Keratinocyte (primary cell): ENCODE data around the gene DTYMK. TPM values are rescaled to one million over a fixed set of nuclear protein-coding genes. Genes with fewer than 3 reads are reported as not detected.
"Not testable (repeated sequence)": the region's sequence is repeated elsewhere in the genome, so short reads cannot be mapped to it uniquely, and the experiment has no call there.

Source experiments
- DNase-seq: peaks from one replicate; pipeline ENCODE4 v3.0.0-alpha.2; 2011; ENCODE audit warnings: low read depth, missing footprints, low spot score
- FAIRE-seq: peaks from 2 replicates; lab custom pipeline; 2011; peaks lifted over from hg19 to GRCh38; lab: Jason Lieb, UNC
- H2AFZ ChIP-seq: 2 replicates; pipeline ENCODE4 v1.6.0; 2012; ENCODE audit warnings: low read length, control low read depth, inconsistent platforms; ENCODE audit not compliant: control insufficient read depth
- H3K27ac ChIP-seq: 2 replicates; pipeline ENCODE4 v1.5.1; 2011; ENCODE audit warnings: low read length; ENCODE audit not compliant: control insufficient read depth, insufficient read depth
- H3K27me3 ChIP-seq: 3 replicates; pipeline ENCODE4 v1.6.0; 2011; ENCODE audit warnings: low read length; ENCODE audit not compliant: control insufficient read depth, insufficient read depth; ENCODE audit errors: extremely low read depth
- H3K36me3 ChIP-seq, 2 experiments: 2 replicates in 1 of 2; 3 replicates in 1 of 2; pipeline ENCODE4 v1.5.1; 2011; ENCODE audit warnings: low read length in 2 of 2, mild to moderate bottlenecking in 1 of 2; ENCODE audit not compliant: control insufficient read depth in 2 of 2, insufficient read depth in 2 of 2; ENCODE audit errors: extremely low read depth in 1 of 2
- H3K4me1 ChIP-seq: 3 replicates; pipeline ENCODE4 v1.5.1; 2011; ENCODE audit warnings: low read length; ENCODE audit not compliant: control insufficient read depth, insufficient read depth; ENCODE audit errors: extremely low read depth
- H3K4me2 ChIP-seq: 3 replicates; pipeline ENCODE4 v1.6.0; 2011; ENCODE audit warnings: low read depth, low read length; ENCODE audit not compliant: control insufficient read depth, insufficient read depth; ENCODE audit errors: extremely low read depth
- H3K4me3 ChIP-seq, 3 experiments: fragments of 200-600 bp in 1 of 3; sonication (generic) in 1 of 3; 2 replicates in 2 of 3; 3 replicates in 1 of 3; pipeline ENCODE4 v1.5.1; 2011 to 2016; ENCODE audit warnings: low read length in 3 of 3, mild to moderate bottlenecking in 3 of 3, control low read depth in 2 of 3, inconsistent platforms in 1 of 3, low read depth in 1 of 3, mixed read lengths in 1 of 3, mixed run types in 1 of 3, moderate library complexity in 1 of 3; ENCODE audit not compliant: control insufficient read depth in 2 of 3, insufficient read depth in 2 of 3; ENCODE audit errors: extremely low read depth in 1 of 3
- H3K79me2 ChIP-seq: 2 replicates; pipeline ENCODE4 v1.6.0; 2012; ENCODE audit warnings: low read length; ENCODE audit not compliant: control insufficient read depth, insufficient read depth
- H3K9ac ChIP-seq: 3 replicates; pipeline ENCODE4 v1.6.0; 2011; ENCODE audit warnings: low read length; ENCODE audit not compliant: control insufficient read depth, insufficient read depth; ENCODE audit errors: extremely low read depth
- H3K9me1 ChIP-seq: 3 replicates; pipeline ENCODE4 v1.6.0; 2011; ENCODE audit warnings: low read length; ENCODE audit not compliant: control insufficient read depth, insufficient read depth; ENCODE audit errors: extremely low read depth
- H3K9me3 ChIP-seq: 2 replicates; pipeline ENCODE4 v1.5.1; 2012; ENCODE audit warnings: low read depth, low read length; ENCODE audit not compliant: control insufficient read depth
- H4K20me1 ChIP-seq: 3 replicates; pipeline ENCODE4 v1.6.0; 2011; ENCODE audit warnings: low read length; ENCODE audit not compliant: control insufficient read depth, insufficient read depth; ENCODE audit errors: extremely low read depth
- EZH2 ChIP-seq: IDR thresholded peaks from one replicate; pipeline ENCODE4 v1.6.1; 2012; ENCODE audit warnings: inconsistent platforms, mild to moderate bottlenecking, low read length, moderate library complexity
- dilution Hi-C: fragments of 300-500 bp; cut with MboI; formaldehyde crosslinking; loops from one replicate; pipeline ENCODE4 v1.7.0; 2020; ENCODE audit warnings: low sequenced_read_pairs; ENCODE audit not compliant: extremely low pct_ligation_motif_present
- polyA plus RNA-seq, 5 experiments: library from polyadenylated mRNA; depleted of rRNA in 3 of 5; stranded (reverse) in 3 of 5; stranded (forward) in 1 of 5; unstranded in 1 of 5; fragments of >200 nt; gene quantifications; 1 replicate in 1 of 5; 2 replicates in 3 of 5; 3 replicates in 1 of 5; pipeline versions ENCODE4 v1.2.1 to v1.2.3, GENCODE V29; 2011 to 2012; ENCODE audit warnings: missing spikeins in 2 of 5, low read depth in 1 of 5, low replicate concordance in 1 of 5
- TF ChIP-seq, protein P1 (sequence below), 3 experiments: IDR thresholded peaks in 1 of 3; conservative IDR thresholded peaks in 1 of 3; optimal IDR thresholded peaks in 1 of 3; 2 replicates in 2 of 3; 3 replicates in 1 of 3; pipeline versions ENCODE3 to v1.5.1; 2011; ENCODE audit warnings: low read length in 3 of 3, mild to moderate bottlenecking in 3 of 3, moderate library complexity in 2 of 3, control low read depth in 1 of 3, inconsistent platforms in 1 of 3; ENCODE audit not compliant: insufficient read depth in 2 of 3; ENCODE audit errors: extremely low read depth in 1 of 3

The DTYMK gene
- polyA plus RNA-seq, 1 donor (not counting 4 experiments of a cell fraction or from before 2014, with no cell fraction given) = 31.6 TPM

DNA sequence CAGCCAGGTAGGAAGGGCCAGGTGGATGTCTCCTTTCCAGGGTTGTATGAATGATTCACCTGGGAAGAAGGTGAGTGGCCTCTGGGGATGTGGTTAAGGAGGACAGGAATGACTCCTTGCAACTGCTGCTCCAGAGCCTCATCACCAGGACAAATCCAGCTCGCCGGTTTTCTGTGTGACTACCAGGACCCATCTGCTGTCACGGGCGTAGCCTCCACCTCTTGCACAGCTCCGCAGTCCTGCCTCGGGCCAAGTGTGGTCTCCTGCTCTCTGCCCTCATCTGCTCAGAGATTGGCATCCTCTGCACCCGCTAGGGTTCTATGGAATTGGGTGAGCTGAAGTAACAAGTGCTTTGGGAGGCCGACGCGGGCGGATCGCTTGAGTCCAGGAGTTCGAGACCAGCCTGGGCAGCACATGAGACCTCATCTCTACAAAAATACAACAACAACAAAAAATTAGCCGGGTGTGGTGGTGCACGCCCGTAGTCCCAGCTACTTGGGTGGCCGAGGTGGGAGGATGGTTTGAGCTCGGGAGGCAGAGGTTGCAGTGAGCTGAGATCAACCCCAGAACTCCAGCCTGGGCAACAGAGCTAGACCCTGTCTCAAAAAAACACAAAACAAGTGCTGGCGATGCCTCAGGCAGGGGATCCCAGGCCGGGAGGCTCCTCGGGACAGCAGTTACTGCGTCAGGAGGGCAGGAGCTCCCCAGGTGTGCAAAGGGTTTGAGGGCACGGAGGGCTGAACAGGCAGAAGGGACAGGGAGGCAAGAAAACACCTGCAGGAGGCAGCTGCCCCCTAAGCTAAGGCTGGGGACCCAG lies 47.0 kb upstream of the DTYMK start:
- TF ChIP-seq, protein P1, sequence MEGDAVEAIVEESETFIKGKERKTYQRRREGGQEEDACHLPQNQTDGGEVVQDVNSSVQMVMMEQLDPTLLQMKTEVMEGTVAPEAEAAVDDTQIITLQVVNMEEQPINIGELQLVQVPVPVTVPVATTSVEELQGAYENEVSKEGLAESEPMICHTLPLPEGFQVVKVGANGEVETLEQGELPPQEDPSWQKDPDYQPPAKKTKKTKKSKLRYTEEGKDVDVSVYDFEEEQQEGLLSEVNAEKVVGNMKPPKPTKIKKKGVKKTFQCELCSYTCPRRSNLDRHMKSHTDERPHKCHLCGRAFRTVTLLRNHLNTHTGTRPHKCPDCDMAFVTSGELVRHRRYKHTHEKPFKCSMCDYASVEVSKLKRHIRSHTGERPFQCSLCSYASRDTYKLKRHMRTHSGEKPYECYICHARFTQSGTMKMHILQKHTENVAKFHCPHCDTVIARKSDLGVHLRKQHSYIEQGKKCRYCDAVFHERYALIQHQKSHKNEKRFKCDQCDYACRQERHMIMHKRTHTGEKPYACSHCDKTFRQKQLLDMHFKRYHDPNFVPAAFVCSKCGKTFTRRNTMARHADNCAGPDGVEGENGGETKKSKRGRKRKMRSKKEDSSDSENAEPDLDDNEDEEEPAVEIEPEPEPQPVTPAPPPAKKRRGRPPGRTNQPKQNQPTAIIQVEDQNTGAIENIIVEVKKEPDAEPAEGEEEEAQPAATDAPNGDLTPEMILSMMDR (optimal IDR thresholded peaks at IDR 0.05 in 1 of 3, IDR thresholded peaks at IDR 0.05 in 1 of 3, conservative IDR thresholded peaks at IDR 0.05 in 1 of 3; ENCODE audit: extremely low read depth in 1 of 3, insufficient read depth in 2 of 3, low read length in 3 of 3) = no peak
- TF ChIP-seq EZH2 = no peak
- Histone ChIP-seq H3K4me1 (peaks cover 24% of the 10 kb centered on the region), H3K79me2 (no peaks in the 10 kb centered on the region), H4K20me1 (no peaks in the 10 kb centered on the region), H3K27ac (no peak overlapping the region), H3K4me3 (peak overlapping the region; percentile 6 to 43 (median 22)), H3K4me2 (peak overlapping the region; percentile 56), H3K9me3 (no peaks in the 10 kb centered on the region), H3K9ac (no peak overlapping the region), H3K9me1 (peaks cover 2% of the 10 kb centered on the region), H3K36me3 (no peaks in the 10 kb centered on the region), H3K27me3 (no peaks in the 10 kb centered on the region), H2AFZ (peak overlapping the region; percentile 63)
- no peak for FAIRE-seq
- dilution Hi-C loops = no loop called here
- DNase-seq = no peak

DNA sequence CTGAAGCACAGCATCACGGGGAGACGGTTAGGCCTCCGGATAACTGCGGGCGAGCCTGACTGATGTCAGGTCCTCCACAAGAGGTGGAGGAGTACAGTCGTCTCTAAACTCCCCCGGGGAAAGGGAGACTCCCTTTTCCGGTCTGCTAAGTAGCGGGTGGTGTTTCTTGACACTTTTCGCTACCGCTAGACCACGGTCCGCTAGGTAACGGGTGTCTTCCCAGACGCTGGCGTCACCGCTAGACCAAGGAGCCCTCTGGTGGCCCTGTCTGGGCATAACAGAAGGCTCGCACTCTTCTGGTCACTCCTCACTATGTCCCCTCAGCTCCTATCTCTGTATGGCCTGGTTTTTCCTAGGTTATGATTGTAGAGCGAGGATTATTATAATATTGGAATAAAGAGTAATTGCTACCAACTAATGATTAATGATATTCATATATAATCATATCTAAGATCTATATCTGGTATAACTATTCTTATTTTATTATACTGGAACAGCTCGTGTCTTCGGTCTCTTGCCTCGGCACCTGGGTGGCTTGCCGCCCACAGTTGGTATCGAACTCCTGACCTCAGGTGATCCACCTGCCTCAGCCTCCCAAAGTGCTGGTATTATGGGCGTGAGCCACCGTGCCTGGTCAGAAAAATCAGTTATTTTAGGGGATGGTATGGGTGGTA lies 46.0 kb upstream of the DTYMK start:
- dilution Hi-C loops, H3K9ac ChIP-seq, H3K9me1 ChIP-seq, H2AFZ ChIP-seq, H3K36me3 ChIP-seq, H3K4me3 ChIP-seq, DNase-seq, H3K79me2 ChIP-seq, H3K9me3 ChIP-seq, H3K4me2 ChIP-seq, H3K27ac ChIP-seq, FAIRE-seq, H3K27me3 ChIP-seq, H4K20me1 ChIP-seq: not testable (repeated sequence)
- peaks cover 24% of the 10 kb centered on the region for H3K4me1 ChIP-seq
- TF ChIP-seq, protein P1 (optimal IDR thresholded peaks at IDR 0.05 in 1 of 3, IDR thresholded peaks at IDR 0.05 in 1 of 3, conservative IDR thresholded peaks at IDR 0.05 in 1 of 3; ENCODE audit: extremely low read depth in 1 of 3, insufficient read depth in 2 of 3, low read length in 3 of 3) = peak in 1 of 3 experiments; percentile 24
